GM23248 (cell line): Measurements from ENCODE around the gene MRTFB. TPM values are rescaled to one million over a fixed set of nuclear protein-coding genes. Genes with fewer than 3 reads are reported as not detected.

Source experiments
- DNase-seq: peaks from one replicate; pipeline ENCODE4 v3.0.0-alpha.2; 2015
- H2AFZ ChIP-seq: fragments of 200-600 bp; sonication (generic); 2 replicates; pipeline ENCODE4 v1.6.1; 2016; ENCODE audit warnings: antibody characterized with exemption
- H3F3A ChIP-seq: fragments of 200-600 bp; sonication (generic); 2 replicates; pipeline ENCODE4 v1.6.1; 2016; ENCODE audit warnings: mild to moderate bottlenecking, antibody characterized with exemption, mixed run types; ENCODE audit not compliant: insufficient read depth
- H3K27ac ChIP-seq: fragments of 200-600 bp; sonication (generic); 2 replicates; pipeline ENCODE4 v1.5.1; 2016; ENCODE audit warnings: mild to moderate bottlenecking
- H3K27me3 ChIP-seq: fragments of 200-600 bp; sonication (generic); replicated peaks from 2 replicates; pipeline ENCODE4 v1.6.1; 2016; ENCODE audit warnings: mild to moderate bottlenecking; ENCODE audit not compliant: insufficient read depth
- H3K36me3 ChIP-seq: fragments of 200-600 bp; sonication (generic); 2 replicates; pipeline ENCODE4 v1.6.1; 2016; ENCODE audit warnings: low read depth, mild to moderate bottlenecking
- H3K4me1 ChIP-seq: fragments of 200-600 bp; sonication (generic); 2 replicates; pipeline ENCODE4 v1.6.1; 2016; ENCODE audit warnings: mild to moderate bottlenecking; ENCODE audit not compliant: insufficient read depth
- H3K4me2 ChIP-seq: fragments of 200-600 bp; sonication (generic); one replicate; pipeline ENCODE4 v1.6.1; 2016; ENCODE audit warnings: mild to moderate bottlenecking; ENCODE audit not compliant: unreplicated experiment
- H3K4me3 ChIP-seq: fragments of 200-600 bp; sonication (generic); 2 replicates; pipeline ENCODE4 v1.5.1; 2016; ENCODE audit warnings: mild to moderate bottlenecking
- H3K79me2 ChIP-seq: fragments of 200-600 bp; sonication (generic); 2 replicates; pipeline ENCODE4 v1.6.1; 2016; ENCODE audit warnings: mild to moderate bottlenecking; ENCODE audit not compliant: insufficient read depth
- H3K9ac ChIP-seq: fragments of 200-600 bp; sonication (generic); 2 replicates; pipeline ENCODE4 v1.6.1; 2016; ENCODE audit warnings: mild to moderate bottlenecking
- H3K9me2 ChIP-seq: fragments of 200-600 bp; sonication (generic); 2 replicates; pipeline ENCODE4 v1.6.1; 2016; ENCODE audit warnings: mixed run types, mild to moderate bottlenecking, moderate library complexity; ENCODE audit not compliant: insufficient read depth
- H3K9me3 ChIP-seq: fragments of 200-600 bp; sonication (generic); one replicate; pipeline ENCODE4 v1.6.1; 2017; ENCODE audit warnings: low read depth
- H4K20me1 ChIP-seq: fragments of 200-600 bp; sonication (generic); 2 replicates; pipeline ENCODE4 v1.6.0; 2016; ENCODE audit not compliant: insufficient read depth
- EZH2 ChIP-seq: fragments of 200-600 bp; sonication (generic); IDR thresholded peaks from 2 replicates; pipeline ENCODE4 v1.6.1; 2018; ENCODE audit warnings: antibody characterized with exemption, mild to moderate bottlenecking; ENCODE audit not compliant: insufficient read depth, poor library complexity, severe bottlenecking
- EZH2phosphoT487 ChIP-seq: fragments of 200-600 bp; sonication (generic); IDR thresholded peaks from 2 replicates; pipeline ENCODE4 v1.6.1; 2018; ENCODE audit warnings: antibody characterized with exemption, moderate library complexity, mild to moderate bottlenecking, low read depth; ENCODE audit not compliant: insufficient read depth
- WGBS, 2 experiments: methylation state at CpG; one replicate each; pipeline ENCODE4 v1.1.6; 2015 to 2017; ENCODE audit warnings: low lambda C conversion rate in 2 of 2, low coverage in 1 of 2; ENCODE audit errors: missing lambda C conversion rate in 2 of 2; 5-methylcytosine and 5-hydroxymethylcytosine counted together
- in situ Hi-C: fragments of 300-500 bp; cut with MboI; formaldehyde crosslinking; loops from 2 replicates; pipeline ENCODE4 v1.15.0; 2020
- polyA plus RNA-seq: library from polyadenylated mRNA; unstranded; fragments of >200 nt; fragmentation: Nextera tagmentation; extraction: Ambion mirVana; gene quantifications from 2 replicates; pipeline ENCODE4 v1.2.1, GENCODE V29; 2016
- total RNA-seq: library from RNA; depleted of rRNA; stranded (reverse); fragments of >200 nt; shearing (Covaris generic); gene quantifications from 2 replicates; pipeline ENCODE4 v1.2.3, GENCODE V29; 2014

Gene MRTFB
- total and polyA plus RNA-seq, 2 experiments from 2014 or later, result 3.1 to 5.1 TPM

DNA sequence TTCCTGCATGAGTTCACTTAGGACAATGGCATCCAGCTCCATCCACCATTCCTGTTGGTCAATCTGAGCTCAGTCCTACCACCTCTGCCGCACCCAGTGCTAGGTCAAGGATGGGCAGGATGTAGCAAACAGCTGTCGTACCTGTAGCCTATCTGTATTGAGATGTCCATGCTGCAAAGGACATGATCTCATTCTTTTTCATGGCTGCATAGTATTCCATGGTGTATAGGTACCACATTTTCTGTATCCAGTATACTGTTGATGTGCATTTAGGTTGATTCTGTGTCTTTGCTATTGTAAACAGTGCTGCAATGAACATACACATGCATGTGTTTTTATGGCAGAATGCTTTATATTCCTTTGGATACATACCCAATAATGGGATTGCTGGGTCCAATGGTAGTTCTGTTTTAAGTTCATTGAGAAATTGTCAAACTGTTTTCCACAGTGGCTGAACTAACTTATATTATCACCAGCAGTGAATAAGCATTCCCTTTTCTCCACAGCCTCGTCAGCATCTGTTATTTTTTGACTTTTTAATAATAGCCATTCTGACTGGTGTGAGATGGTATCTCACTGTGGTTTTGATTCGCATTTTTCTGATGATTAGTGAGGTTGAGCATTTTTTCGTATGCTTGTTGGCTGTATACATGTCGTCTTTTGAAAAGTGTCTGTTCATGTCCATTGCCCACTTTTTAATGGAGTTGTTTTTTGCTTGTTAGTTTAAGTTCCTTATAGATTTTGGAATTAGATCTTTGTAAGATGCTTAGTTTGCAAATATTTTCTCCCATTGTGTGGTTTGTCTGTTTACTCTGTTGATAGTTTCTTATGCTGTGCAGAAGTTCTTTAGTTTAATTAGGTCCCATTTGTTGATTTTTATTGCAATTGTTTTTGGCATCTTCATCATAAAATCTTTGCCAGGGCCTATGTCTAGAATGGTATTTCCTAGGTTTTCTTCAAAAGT, 7.2 kb upstream of the MRTFB start:
- no peaks in the 10 kb centered on the region for H3K4me1 ChIP-seq
- DNase-seq, result no peak
- H4K20me1 ChIP-seq, result no peaks in the 10 kb centered on the region
- no peak overlapping the region for H3K27ac ChIP-seq
- H3K79me2 ChIP-seq, result no peaks in the 10 kb centered on the region
- H3K9me2 ChIP-seq, result no peaks in the 10 kb centered on the region
- in situ Hi-C loops, result no loop called here
- WGBS, 2 experiments, result 66 to 72% methylated on average over 6 of the region's 6 CpGs
- H3K4me3 ChIP-seq, result no peak overlapping the region
- no peaks in the 10 kb centered on the region for H3K36me3 ChIP-seq
- TF ChIP-seq EZH2 (no peak), EZH2phosphoT487 (no peak)
- H3K4me2 ChIP-seq, result no peak overlapping the region
- H3K9me3 ChIP-seq, result no peaks in the 10 kb centered on the region
- H3K27me3 ChIP-seq, result no peaks in the 10 kb centered on the region
- H2AFZ ChIP-seq, result no peak overlapping the region
- no peak overlapping the region for H3K9ac ChIP-seq
- H3F3A ChIP-seq, result no peaks in the 10 kb centered on the region

DNA sequence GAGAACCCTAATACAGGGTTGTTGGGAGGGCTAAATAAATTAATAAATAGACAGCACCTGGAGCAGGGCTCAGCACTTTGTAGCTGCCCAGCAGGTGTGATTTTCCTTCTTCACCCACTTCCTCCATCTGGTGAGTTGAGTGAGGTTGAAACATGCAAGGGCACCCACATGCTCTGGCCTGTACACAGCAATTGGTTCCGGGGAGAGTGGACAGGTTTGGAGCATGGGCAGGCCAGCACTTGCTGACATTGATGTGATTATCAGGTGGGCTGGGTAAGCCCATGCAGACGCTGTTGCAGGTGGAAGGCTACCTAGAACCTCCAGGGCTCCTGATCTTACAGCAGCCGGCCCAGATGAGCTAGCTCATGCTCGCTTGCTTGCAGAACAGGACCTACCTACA, 1.3 kb upstream of the MRTFB start:
- Histone ChIP-seq H3F3A (no peaks in the 10 kb centered on the region), H4K20me1 (no peaks in the 10 kb centered on the region), H3K4me3 (no peak overlapping the region), H3K9me3 (no peaks in the 10 kb centered on the region), H3K27ac (no peak overlapping the region), H3K27me3 (no peaks in the 10 kb centered on the region), H2AFZ (no peak overlapping the region; the same call in 1 of the 2 replicates), H3K4me1 (no peaks in the 10 kb centered on the region), H3K9ac (no peak overlapping the region), H3K36me3 (no peaks in the 10 kb centered on the region), H3K79me2 (peaks cover 26% of the 10 kb centered on the region), H3K9me2 (no peaks in the 10 kb centered on the region), H3K4me2 (no peak overlapping the region)
- 93 to 99% methylated on average over 4 of the region's 4 CpGs for WGBS, 2 experiments
- in situ Hi-C loops, result no loop called here
- DNase-seq, result no peak
- TF ChIP-seq EZH2phosphoT487 (no peak), EZH2 (no peak)

DNA sequence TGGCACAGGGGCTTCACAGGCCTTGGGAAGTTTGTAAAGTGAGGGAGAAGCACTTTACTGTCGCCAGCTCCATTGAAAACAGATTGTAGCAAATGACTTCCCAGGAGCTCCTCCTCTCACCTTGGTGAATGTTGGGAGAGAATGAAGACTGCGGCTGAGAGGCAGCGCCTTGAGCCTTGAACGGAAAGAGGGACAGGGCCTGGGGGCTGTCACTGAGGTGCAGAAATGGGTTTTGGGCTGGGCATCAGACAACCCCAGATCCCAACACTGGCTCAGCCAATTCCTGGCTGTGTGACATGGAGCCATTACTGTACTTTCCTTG, 603 bp upstream of the MRTFB start:
- H3K27ac ChIP-seq, result no peak overlapping the region
- in situ Hi-C loops, result no loop called here
- H3K4me1 ChIP-seq, result no peaks in the 10 kb centered on the region
- H3K4me2 ChIP-seq, result peak overlapping the region; percentile 84
- no peaks in the 10 kb centered on the region for H3K36me3 ChIP-seq
- 80 to 87% methylated on average over 4 of the region's 4 CpGs for WGBS, 2 experiments
- no peaks in the 10 kb centered on the region for H3K9me3 ChIP-seq
- peak overlapping the region; percentile 94 for H2AFZ ChIP-seq
- TF ChIP-seq EZH2phosphoT487 (no peak), EZH2 (no peak)
- DNase-seq, result no peak
- peaks cover 31% of the 10 kb centered on the region for H3K79me2 ChIP-seq
- H3K4me3 ChIP-seq, result peak overlapping the region; percentile 87
- H3K9me2 ChIP-seq, result no peaks in the 10 kb centered on the region
- H4K20me1 ChIP-seq, result no peaks in the 10 kb centered on the region
- peak overlapping the region; percentile 87 for H3K9ac ChIP-seq
- H3K27me3 ChIP-seq, result no peaks in the 10 kb centered on the region
- H3F3A ChIP-seq, result no peaks in the 10 kb centered on the region

DNA sequence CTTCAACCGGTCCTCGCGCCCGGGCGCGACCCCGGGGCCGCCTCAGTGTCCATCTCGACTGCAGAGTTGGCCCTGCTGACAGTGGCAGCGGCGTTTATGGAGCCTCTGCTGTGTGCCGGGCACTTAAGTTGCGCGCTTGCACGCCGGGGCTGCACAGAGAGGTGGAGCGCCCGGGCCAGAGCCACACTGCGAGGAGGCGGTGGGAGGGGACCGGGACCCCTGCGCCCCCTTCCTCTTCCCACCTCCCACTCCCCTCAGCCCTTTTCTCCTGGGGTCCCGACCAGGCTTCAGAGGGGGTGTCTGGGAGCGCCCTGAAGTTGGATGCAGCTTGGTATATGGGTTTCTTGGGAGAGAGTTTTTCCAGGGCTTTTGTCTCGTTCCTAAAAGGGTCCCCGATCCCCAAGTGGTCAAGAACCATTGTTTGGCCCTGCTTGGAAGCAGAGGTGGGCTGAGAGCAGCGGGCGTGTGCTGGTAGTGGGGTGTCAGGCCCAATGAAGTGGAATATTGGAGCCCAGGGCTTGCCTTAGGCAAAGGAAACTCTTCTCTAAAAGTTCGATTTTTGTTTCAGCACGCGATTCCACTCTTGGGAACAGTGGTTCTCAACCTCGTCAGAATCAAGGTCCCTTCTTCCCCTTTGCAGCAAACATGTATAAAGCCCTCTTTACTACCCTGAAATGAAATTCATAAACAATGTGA, 605 bp downstream of the MRTFB start:
- Histone ChIP-seq H3F3A (no peaks in the 10 kb centered on the region), H3K36me3 (no peaks in the 10 kb centered on the region), H2AFZ (peak overlapping the region; percentile 94), H3K79me2 (peaks cover 31% of the 10 kb centered on the region), H4K20me1 (no peaks in the 10 kb centered on the region), H3K4me2 (peak overlapping the region; percentile 84), H3K9me2 (no peaks in the 10 kb centered on the region), H3K4me1 (no peaks in the 10 kb centered on the region), H3K27me3 (no peaks in the 10 kb centered on the region), H3K9ac (peak overlapping the region; percentile 87), H3K9me3 (no peaks in the 10 kb centered on the region), H3K27ac (no peak overlapping the region), H3K4me3 (peak overlapping the region; percentile 87)
- TF ChIP-seq EZH2phosphoT487 (no peak), EZH2 (no peak)
- WGBS, 2 experiments, result 1 to 3% methylated on average over 18 to 27 of the region's 32 CpGs
- DNase-seq, result peak; percentile 25
- in situ Hi-C loops, result no loop called here
